ENCODE data around the gene GRIK3.

GRIK3 gene

GRCh38 chr1:36814083-36814482, 220.2 kb downstream of the GRIK3 start:
- no peak for DNase-seq

- DNase-seq, result no peak
Observed at GRCh38 chr1:36807262-36807661, 227.1 kb downstream of the GRIK3 start.

GRCh38 chr1:36805979-36806640, 228.2 kb downstream of the GRIK3 start:
- no peak for DNase-seq

GRCh38 chr1:36804669-36805314, 229.5 kb downstream of the GRIK3 start:
- no peak for DNase-seq

GRCh38 chr1:36803868-36804570, 230.3 kb downstream of the GRIK3 start:
- DNase-seq, result no peak

- no peak for DNase-seq
Observed at GRCh38 chr1:36802018-36802417, 232.3 kb downstream of the GRIK3 start.

- DNase-seq, result no peak
Observed at GRCh38 chr1:36797761-36798160, 236.6 kb downstream of the GRIK3 start.

GRCh38 chr1:36796733-36797132, 237.6 kb downstream of the GRIK3 start:
- no peak for DNase-seq

GRCh38 chr1:36796106-36796590, 238.2 kb downstream of the GRIK3 start:
- no peak for DNase-seq

GRCh38 chr1:36794460-36794859, 239.9 kb downstream of the GRIK3 start:
- no peak for DNase-seq

- DNase-seq, result no peak
Observed at GRCh38 chr1:36793452-36793851, 240.9 kb downstream of the GRIK3 start.

GRCh38 chr1:36792292-36792691, 242.0 kb downstream of the GRIK3 start:
- DNase-seq, result no peak

- no peak for DNase-seq
Observed at GRCh38 chr1:36790191-36790590, 244.1 kb downstream of the GRIK3 start.

- no peak for DNase-seq
Observed at GRCh38 chr1:36789535-36789934, 244.8 kb downstream of the GRIK3 start.

GRCh38 chr1:36787312-36787913, 246.9 kb downstream of the GRIK3 start:
- no peak for DNase-seq

- DNase-seq, result no peak
Observed at GRCh38 chr1:36786425-36786824, 247.9 kb downstream of the GRIK3 start.

- no peak for DNase-seq
Observed at GRCh38 chr1:36784147-36784859, 250.0 kb downstream of the GRIK3 start.

- DNase-seq, result no peak
Observed at GRCh38 chr1:36783475-36783874, 250.8 kb downstream of the GRIK3 start.

- DNase-seq, result no peak
Observed at GRCh38 chr1:36782785-36783184, 251.5 kb downstream of the GRIK3 start.

GRCh38 chr1:36782085-36782484, 252.2 kb downstream of the GRIK3 start:
- no peak for DNase-seq

GRCh38 chr1:36781098-36781497, 253.2 kb downstream of the GRIK3 start:
- DNase-seq, result no peak

- peak; percentile 26 to 51 for DNase-seq
Observed at GRCh38 chr1:36778740-36779139, 255.6 kb downstream of the GRIK3 start.

Measured in NCI-H1930 (cell line).